Smooth muscle cell (in vitro differentiated cells): ENCODE results near the gene GARIN3. TPM values are rescaled to one million over a fixed set of nuclear protein-coding genes. Genes with fewer than 3 reads are reported as not detected.

Experiments
- DNase-seq: peaks from one replicate; lab custom pipeline; 2025; ENCODE audit not compliant: unreplicated experiment; lab: John Stamatoyannopoulos, UW
- H2AFZ ChIP-seq: fragments of 200-600 bp; sonication (generic); 2 replicates; pipeline ENCODE4 v1.6.0; 2016; ENCODE audit warnings: antibody characterized with exemption, low read depth, mild to moderate bottlenecking
- H3F3A ChIP-seq: fragments of 200-600 bp; sonication (generic); 2 replicates; pipeline ENCODE4 v1.6.0; 2017; ENCODE audit warnings: antibody characterized with exemption, low read depth
- H3K27ac ChIP-seq: fragments of 200-600 bp; sonication (generic); 2 replicates; pipeline ENCODE4 v1.5.1; 2016; ENCODE audit warnings: low read depth, mild to moderate bottlenecking
- H3K27me3 ChIP-seq: fragments of 200-600 bp; sonication (generic); 2 replicates; pipeline ENCODE4 v1.6.1; 2016; ENCODE audit warnings: low read depth, mild to moderate bottlenecking
- H3K36me3 ChIP-seq: fragments of 200-600 bp; sonication (generic); 2 replicates; pipeline ENCODE4 v1.5.1; 2016; ENCODE audit warnings: low read depth
- H3K4me1 ChIP-seq: fragments of 200-600 bp; sonication (generic); 2 replicates; pipeline ENCODE4 v1.5.1; 2016; ENCODE audit warnings: low read depth
- H3K4me2 ChIP-seq: fragments of 200-600 bp; sonication (generic); 2 replicates; pipeline ENCODE4 v1.6.0; 2016; ENCODE audit warnings: mild to moderate bottlenecking
- H3K4me3 ChIP-seq: fragments of 200-600 bp; sonication (generic); 2 replicates; pipeline ENCODE4 v1.5.1; 2016; ENCODE audit warnings: mild to moderate bottlenecking
- H3K79me2 ChIP-seq: fragments of 200-600 bp; sonication (generic); 2 replicates; pipeline ENCODE4 v1.6.0; 2016; ENCODE audit warnings: low read depth, mild to moderate bottlenecking
- H3K9ac ChIP-seq: fragments of 200-600 bp; sonication (generic); 2 replicates; pipeline ENCODE4 v1.6.0; 2016; ENCODE audit warnings: low read depth
- H3K9me3 ChIP-seq: fragments of 200-600 bp; sonication (generic); replicated peaks from 2 replicates; pipeline ENCODE4 v1.5.1; 2016; ENCODE audit warnings: low read depth
- H4K20me1 ChIP-seq: fragments of 200-600 bp; sonication (generic); 2 replicates; pipeline ENCODE4 v1.6.0; 2016; ENCODE audit warnings: low read depth
- CTCF ChIP-seq: fragments of 200-600 bp; sonication (generic); IDR thresholded peaks from 2 replicates; pipeline ENCODE4 v1.5.1; 2017; ENCODE audit warnings: borderline replicate concordance, mild to moderate bottlenecking, antibody characterized with exemption; ENCODE audit not compliant: insufficient read depth, poor library complexity, severe bottlenecking
- WGBS: methylation state at CpG from one replicate; pipeline ENCODE4 v1.1.7; 2016; ENCODE audit warnings: low lambda C conversion rate; 5-methylcytosine and 5-hydroxymethylcytosine counted together
- polyA plus RNA-seq: library from polyadenylated mRNA; unstranded; fragments of >200 nt; fragmentation: Nextera tagmentation; extraction: Ambion mirVana; gene quantifications from 2 replicates; pipeline ENCODE4 v1.2.1, GENCODE V29; 2016
- total RNA-seq: library from RNA; depleted of rRNA; stranded (reverse); fragments of >200 nt; gene quantifications from 2 replicates; pipeline ENCODE4 v1.2.3, GENCODE V29; 2014

Gene GARIN3
- total and polyA plus RNA-seq, 2 experiments from 2014 or later, result not detected

GRCh38 chr5:157167214-157167621, 1.2 kb upstream of the GARIN3 start:
- no peak overlapping the region for H3K4me3 ChIP-seq
- no peak for TF ChIP-seq CTCF
- DNase-seq, result no peak
- H3K27ac ChIP-seq, result peak overlapping the region; percentile 84
- no peaks in the 10 kb centered on the region for H3K79me2 ChIP-seq
- no peaks in the 10 kb centered on the region for H3K27me3 ChIP-seq
- no peak overlapping the region for H3K9ac ChIP-seq
- H3K4me1 ChIP-seq, result peaks cover 4% of the 10 kb centered on the region
- no peak overlapping the region for H2AFZ ChIP-seq
- H3K4me2 ChIP-seq, result peak overlapping the region; percentile 54
- no peaks in the 10 kb centered on the region for H3K36me3 ChIP-seq
- no peaks in the 10 kb centered on the region for H4K20me1 ChIP-seq
- WGBS, result 12% methylated on average over 4 of the region's 4 CpGs
- peaks cover 2% of the 10 kb centered on the region for H3F3A ChIP-seq
- no peaks in the 10 kb centered on the region for H3K9me3 ChIP-seq

DNA sequence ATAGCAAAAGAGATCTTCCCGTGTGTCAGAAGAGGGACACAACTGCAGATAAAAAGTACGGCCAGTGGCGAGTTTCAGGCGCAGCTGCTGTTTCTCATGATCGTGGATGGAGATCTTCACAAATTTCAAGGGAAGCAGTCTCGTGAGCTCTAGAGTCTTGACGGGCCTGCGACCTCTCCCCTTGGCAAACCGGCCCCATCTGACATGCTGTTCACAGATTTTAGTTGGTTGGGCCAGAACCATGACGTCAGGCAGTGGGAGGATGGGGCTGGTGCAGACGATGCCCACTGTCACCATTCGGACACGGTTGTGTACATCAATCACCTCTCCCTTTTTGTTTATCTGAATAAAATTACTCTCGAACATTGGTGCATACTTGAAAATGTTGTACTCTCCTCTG, 396 bp downstream of the GARIN3 start:
- no peak for TF ChIP-seq CTCF
- Histone ChIP-seq H3K4me3 (no peak overlapping the region), H3F3A (peaks cover 2% of the 10 kb centered on the region), H3K79me2 (no peaks in the 10 kb centered on the region), H2AFZ (no peak overlapping the region), H3K27me3 (no peaks in the 10 kb centered on the region), H3K4me2 (no peak overlapping the region), H3K9me3 (no peaks in the 10 kb centered on the region), H3K4me1 (peaks cover 4% of the 10 kb centered on the region), H3K9ac (no peak overlapping the region), H4K20me1 (no peaks in the 10 kb centered on the region), H3K36me3 (no peaks in the 10 kb centered on the region), H3K27ac (no peak overlapping the region)
- DNase-seq, result no peak
- WGBS, result 96% methylated on average over 14 of the region's 14 CpGs

DNA sequence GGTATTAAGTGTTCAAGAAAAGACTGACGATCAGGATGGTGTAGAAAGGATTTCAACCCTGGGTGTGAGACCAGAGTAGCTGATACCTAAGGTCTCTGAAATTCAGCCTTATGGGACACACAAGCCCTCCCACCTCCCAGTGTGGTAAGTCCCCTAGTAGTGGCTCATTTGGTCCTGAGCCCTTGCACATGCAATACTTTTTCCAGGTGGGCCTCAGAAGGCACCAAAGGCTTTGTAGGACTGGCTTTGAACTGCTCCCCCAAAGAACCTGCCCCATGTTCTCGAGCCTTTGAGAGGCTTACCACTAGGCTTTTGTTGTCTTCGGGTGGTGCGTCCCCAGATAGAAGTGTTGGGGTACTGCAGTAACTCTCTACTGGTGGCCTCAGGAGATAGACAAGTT, 803 bp downstream of the GARIN3 start:
- WGBS, result 96% methylated on average over 4 of the region's 4 CpGs
- H3K9ac ChIP-seq, result no peak overlapping the region
- no peak overlapping the region for H3K27ac ChIP-seq
- H3K4me1 ChIP-seq, result peaks cover 4% of the 10 kb centered on the region
- H3K79me2 ChIP-seq, result no peaks in the 10 kb centered on the region
- peaks cover 2% of the 10 kb centered on the region for H3K27me3 ChIP-seq
- H3F3A ChIP-seq, result peaks cover 2% of the 10 kb centered on the region
- no peaks in the 10 kb centered on the region for H3K36me3 ChIP-seq
- no peaks in the 10 kb centered on the region for H4K20me1 ChIP-seq
- no peak for DNase-seq
- no peaks in the 10 kb centered on the region for H3K9me3 ChIP-seq
- TF ChIP-seq CTCF, result no peak
- no peak overlapping the region for H3K4me2 ChIP-seq
- H2AFZ ChIP-seq, result no peak overlapping the region
- H3K4me3 ChIP-seq, result no peak overlapping the region

DNA sequence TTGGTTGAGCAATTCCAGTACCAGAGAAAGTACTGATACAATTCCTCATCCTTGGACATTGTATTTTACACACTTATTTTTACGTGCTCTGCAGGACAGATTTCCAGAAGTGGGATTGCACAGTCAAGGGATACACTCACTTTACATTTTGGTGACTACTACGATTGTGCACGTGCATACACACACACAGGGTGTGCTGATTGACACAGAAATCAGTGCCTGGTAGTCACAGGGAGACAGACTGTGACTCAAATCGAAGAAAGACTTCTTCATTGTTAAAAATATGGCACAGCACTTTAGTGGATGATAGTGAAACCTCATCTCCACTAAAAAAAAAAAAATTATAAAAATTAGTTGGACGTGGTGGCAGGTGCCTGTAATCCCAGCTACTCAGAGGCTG, 1.5 kb downstream of the GARIN3 start:
- Histone ChIP-seq H3K9ac (no peak overlapping the region), H3K27me3 (peaks cover 9% of the 10 kb centered on the region), H3K4me1 (peaks cover 4% of the 10 kb centered on the region), H3K36me3 (no peaks in the 10 kb centered on the region), H3K4me2 (no peak overlapping the region), H3K27ac (no peak overlapping the region), H2AFZ (no peak overlapping the region), H3K79me2 (no peaks in the 10 kb centered on the region), H3F3A (peaks cover 2% of the 10 kb centered on the region), H3K9me3 (no peaks in the 10 kb centered on the region), H3K4me3 (no peak overlapping the region), H4K20me1 (no peaks in the 10 kb centered on the region)
- 90% methylated on average over 5 of the region's 5 CpGs for WGBS
- no peak for DNase-seq
- TF ChIP-seq CTCF, result no peak
